ENCODE data around the gene SLC2A6.

DNA sequence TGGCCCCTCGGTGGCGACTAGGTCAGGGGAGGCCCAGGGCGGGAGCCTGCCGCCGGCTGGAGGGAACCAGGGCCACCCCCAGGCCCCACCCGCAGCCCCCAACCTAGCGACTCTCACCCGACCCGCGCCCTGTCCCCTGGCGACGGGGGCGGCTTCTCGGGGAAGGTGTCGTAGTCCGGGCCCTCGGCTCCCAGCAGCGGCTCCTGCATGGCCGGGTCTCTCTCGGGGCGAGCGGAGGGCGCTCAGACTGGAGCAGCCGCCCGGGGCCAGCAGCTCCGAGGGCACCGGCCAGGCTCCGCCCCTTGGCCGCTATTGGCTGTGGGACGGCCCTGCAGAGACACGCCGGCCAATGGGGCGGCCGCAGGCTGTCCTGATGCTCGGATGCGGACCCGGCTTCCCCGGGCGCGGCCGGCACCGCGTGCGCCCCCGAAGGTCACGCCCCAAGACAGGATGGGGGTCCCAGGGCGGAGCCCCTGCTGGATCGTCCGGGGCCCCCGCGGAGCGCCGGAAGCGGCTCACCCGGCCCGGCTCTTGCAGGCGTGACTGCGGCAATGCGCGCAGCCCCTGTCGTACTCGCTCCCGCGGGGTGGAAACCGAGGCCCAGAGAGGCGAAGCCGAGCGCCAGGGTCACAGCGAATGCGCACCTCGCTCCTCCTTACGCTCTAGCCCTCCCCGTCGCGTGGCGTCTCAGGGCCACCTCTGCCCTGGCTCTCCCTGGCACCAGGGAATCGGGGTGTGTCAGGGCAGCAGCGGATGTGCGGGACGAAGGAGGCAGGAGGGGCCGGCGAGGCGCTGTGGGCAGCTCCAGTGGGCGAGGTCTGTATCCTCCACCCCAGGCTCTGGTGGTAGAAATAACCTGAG, at the start of gene SLC2A6:
- TF ChIP-seq, protein P1, sequence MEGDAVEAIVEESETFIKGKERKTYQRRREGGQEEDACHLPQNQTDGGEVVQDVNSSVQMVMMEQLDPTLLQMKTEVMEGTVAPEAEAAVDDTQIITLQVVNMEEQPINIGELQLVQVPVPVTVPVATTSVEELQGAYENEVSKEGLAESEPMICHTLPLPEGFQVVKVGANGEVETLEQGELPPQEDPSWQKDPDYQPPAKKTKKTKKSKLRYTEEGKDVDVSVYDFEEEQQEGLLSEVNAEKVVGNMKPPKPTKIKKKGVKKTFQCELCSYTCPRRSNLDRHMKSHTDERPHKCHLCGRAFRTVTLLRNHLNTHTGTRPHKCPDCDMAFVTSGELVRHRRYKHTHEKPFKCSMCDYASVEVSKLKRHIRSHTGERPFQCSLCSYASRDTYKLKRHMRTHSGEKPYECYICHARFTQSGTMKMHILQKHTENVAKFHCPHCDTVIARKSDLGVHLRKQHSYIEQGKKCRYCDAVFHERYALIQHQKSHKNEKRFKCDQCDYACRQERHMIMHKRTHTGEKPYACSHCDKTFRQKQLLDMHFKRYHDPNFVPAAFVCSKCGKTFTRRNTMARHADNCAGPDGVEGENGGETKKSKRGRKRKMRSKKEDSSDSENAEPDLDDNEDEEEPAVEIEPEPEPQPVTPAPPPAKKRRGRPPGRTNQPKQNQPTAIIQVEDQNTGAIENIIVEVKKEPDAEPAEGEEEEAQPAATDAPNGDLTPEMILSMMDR (IDR thresholded peaks at IDR 0.05; ENCODE audit: low read depth, low read length): no peak
- TF ChIP-seq POLR2A (IDR thresholded peaks at IDR 0.05; ENCODE audit: extremely low read depth, insufficient read length) (peak; percentile 42), MYC (IDR thresholded peaks at IDR 0.05; ENCODE audit: low read depth, low read length) (no peak)
- TF ChIP-seq, protein P2, sequence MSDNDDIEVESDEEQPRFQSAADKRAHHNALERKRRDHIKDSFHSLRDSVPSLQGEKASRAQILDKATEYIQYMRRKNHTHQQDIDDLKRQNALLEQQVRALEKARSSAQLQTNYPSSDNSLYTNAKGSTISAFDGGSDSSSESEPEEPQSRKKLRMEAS (IDR thresholded peaks at IDR 0.05; ENCODE audit: low read depth, low read length): peak; percentile 66
